Renal pelvis (tissue), 4 donors: ENCODE data around the gene SPEM2. TPM values are rescaled to one million over a fixed set of nuclear protein-coding genes. Genes with fewer than 3 reads are reported as not detected.
"Not testable (repeated sequence)": the region's sequence is repeated elsewhere in the genome, so short reads cannot be mapped to it uniquely, and the experiment has no call there.

Experiments
- DNase-seq: peaks from one replicate; pipeline ENCODE4 v3.0.0-alpha.2; 2013
- polyA plus RNA-seq, 3 donors: library from polyadenylated mRNA; unstranded; fragments of 120-200 nt; gene quantifications; one replicate each; pipeline ENCODE4 v1.2.1, GENCODE V29; 2013; ENCODE audit not compliant: insufficient read length in 3 of 3

The SPEM2 gene
- polyA plus RNA-seq, 3 donors: not detected

DNA sequence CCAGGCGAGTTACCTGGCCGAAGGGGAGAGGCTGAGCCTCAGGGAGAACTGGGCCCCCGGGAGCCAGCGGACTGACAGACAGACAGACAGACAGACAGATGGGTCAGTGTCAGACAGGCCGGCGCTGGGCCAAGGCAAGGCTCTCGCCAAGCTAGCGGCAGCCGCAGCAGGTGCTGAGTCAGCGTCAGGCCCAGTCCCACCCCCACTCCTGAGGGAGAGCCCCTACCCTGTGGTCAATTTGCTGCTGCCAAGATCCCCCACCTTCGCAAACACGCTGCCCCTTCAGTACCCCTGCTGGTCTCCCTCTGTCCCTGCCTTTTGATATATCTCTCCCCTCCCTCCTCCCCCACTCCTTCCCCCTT, 15.4 kb downstream of the SPEM2 start:
- no peak for DNase-seq

DNA sequence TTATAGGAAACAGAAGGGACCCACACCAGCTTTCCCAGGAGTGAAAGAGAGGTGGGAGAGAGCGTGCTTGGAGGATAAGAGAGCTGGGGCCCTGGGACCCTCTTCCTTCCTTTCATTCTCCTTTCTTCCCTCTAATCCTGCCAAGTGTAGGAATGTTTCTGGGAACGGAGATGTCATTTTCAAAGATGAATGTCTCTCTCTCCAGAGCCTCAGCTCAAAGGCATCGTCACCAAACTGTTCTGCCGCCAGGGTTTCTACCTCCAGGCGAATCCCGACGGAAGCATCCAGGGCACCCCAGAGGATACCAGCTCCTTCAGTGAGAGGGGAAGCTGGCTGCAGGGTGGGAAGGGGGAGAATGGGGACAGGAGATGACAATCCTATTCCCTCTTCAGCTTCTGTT, 15.8 kb downstream of the SPEM2 start:
- DNase-seq: no peak

DNA sequence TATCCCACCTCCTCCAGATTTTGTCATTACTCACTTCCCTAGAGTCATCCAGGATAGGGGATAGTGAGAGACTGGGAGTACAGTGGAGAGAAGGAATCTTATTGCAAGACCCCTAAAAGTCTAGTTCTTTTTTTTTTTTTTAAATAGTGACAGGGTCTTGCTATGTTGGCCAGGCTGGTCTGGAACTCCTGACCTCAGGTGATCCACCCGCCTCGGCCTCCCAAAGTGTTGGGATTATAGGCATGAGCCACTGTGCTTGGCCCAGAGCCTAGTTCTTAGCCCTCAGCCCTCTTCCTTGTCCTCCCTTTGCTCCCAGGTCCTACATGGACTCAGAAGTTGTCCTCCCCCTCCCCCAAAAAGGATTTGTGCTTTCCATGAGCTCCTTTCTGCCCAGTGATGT, 16.7 kb downstream of the SPEM2 start:
- DNase-seq: no peak

DNA sequence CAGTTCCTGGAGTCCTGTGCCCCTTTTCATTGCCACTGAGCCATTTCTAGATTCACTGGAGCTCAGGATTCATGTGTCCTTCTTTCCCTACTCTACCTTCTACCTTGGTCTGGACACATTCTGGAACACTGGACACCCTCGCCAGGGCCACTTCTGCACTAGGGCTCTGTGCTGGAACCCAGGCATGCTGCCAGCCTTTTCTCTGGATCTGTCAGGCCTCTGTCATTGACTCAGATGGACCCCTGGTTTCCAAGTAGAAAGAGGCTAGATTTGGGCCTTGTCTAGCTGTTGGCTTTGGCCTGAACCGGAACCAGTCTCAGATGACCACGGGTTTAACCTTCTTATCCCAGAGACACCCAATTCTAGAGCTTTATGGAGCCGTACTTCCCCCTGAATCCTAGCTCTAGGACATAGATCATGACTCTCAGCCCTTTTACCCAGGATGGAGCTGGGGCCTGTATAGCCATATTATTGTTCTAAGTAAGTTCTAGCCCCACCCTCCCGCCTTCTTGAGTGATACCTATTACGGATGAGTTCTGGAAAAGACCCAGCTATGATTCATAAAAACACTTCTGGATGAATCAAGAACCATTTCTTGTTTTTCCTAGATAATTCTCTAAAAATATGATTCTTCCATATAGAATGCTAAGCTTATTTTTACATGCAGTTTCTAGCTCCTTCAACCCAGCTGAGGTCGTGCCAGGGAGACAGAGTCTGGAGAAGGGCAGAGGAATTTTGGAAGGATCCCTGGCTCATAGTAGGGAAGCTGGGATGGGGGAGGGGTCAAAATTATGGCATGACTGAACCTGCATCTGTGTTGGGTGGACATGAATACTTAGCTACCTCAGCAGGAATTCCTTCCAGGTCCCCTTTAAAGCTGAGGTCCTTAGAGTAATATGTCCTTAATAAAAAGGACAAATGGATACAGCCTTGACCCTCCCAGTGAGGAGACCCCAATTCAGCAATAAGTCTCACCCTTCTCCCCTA, 18.4 kb downstream of the SPEM2 start:
- no peak for DNase-seq

DNA sequence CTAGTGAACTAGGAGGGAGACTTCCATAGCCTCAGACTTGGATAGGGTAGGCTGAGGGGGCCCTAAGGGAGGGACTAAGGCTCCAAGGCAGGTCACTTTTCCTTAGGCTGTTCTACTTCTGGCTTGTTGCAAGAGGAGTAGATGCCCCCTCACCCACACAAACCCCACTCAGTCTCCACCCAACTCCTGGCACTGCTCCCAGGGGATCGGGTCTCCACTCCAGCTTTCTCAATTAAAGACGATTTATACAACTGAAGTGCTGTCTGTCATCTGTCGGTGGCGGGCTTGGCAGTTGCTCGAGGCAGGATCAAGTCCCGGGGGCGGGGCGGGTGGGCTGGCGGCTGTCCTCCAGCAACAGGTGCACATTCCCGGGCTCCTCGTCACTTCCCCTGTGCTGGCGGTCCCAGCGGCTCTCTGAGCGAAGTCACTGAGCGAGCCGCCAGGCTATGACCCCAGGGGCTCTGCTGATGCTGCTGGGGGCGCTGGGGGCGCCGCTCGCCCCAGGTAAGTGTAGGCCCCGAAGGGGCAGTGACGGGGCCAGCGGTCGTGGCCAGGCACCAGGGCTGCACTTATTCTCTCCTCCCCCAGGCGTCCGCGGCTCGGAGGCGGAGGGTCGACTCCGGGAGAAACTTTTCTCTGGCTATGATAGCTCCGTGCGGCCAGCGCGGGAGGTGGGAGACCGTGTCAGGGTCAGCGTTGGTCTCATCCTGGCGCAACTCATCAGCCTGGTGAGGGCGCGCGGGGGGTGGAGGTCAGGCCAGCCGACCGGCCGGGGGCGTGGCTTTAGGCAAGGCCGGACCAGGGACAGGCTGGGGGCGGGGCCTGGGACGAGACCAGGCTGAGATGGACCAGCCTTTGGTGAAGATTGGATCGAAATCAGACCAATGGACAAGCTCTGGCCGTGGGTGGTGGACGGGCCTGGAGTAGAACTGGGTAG, 19.5 kb downstream of the SPEM2 start, which contains the start of gene CHRNB1:
CHRNB1 (plus strand) TSS at position 380 of the 937 bp plus-strand sequence; CDS start at position 447, 67 bp downstream.
- no peak for DNase-seq

DNA sequence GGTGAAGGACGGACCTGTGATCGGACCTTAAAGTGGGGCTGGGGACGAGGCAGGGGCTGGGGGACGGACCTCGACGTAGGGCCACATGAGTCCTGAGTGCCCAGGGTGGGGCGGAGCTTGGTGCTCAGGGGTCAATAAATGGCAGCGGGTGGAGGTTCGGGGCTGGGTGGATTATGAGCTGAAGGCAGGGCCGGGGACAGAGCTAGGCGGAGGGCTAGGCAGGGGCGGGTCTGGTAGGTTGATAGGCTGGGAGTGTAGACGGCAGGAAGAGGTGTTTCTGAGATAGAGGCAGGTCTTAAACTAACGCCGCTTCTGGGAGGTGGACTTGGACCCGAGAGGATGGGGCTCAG, 20.2 kb downstream of the SPEM2 start:
- DNase-seq: no peak

DNA sequence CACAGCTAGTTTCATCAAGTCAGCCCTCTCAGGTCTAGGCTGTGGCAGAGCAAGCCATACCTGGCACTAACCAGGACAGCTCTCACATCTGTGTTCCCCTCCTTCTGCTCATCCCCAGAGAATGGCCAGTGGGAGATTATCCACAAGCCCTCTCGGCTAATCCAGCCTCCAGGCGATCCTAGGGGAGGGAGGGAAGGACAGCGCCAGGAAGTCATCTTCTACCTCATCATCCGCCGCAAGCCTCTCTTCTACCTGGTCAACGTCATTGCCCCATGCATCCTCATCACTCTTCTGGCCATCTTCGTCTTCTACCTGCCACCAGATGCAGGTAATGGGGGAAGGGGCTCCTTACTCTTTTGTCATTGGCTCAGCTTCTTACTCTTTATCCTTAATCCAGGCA, 23.0 kb downstream of the SPEM2 start:
- DNase-seq: no peak

DNA sequence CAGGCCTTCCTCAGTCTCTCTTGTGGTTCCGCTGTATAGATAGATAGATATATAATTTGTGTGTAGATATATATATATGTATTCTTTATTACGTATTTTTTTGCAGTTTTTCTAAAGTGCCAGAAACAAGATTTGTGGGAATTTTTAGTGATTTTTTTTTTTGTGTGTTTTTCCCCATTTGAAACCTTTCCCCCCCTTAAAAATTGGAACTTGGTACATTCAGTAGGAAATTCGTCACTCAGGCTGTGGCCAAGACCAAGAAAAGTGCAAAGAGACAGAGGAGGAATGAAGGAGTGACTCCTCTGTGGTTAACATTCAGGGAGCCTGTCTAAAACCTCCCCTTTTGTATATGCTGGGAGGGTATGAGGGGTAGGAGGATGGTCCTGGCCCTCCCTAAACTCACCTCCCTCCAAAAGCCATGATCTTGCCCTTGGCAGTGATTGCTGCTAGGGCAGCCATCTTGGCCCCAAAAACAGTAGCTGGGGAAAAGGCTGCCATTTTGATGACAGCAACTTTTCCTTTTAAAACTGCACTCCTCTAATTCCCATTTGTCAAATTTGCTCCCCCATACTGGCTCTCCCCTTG, 34.6 kb downstream of the SPEM2 start:
- DNase-seq: no peak

DNA sequence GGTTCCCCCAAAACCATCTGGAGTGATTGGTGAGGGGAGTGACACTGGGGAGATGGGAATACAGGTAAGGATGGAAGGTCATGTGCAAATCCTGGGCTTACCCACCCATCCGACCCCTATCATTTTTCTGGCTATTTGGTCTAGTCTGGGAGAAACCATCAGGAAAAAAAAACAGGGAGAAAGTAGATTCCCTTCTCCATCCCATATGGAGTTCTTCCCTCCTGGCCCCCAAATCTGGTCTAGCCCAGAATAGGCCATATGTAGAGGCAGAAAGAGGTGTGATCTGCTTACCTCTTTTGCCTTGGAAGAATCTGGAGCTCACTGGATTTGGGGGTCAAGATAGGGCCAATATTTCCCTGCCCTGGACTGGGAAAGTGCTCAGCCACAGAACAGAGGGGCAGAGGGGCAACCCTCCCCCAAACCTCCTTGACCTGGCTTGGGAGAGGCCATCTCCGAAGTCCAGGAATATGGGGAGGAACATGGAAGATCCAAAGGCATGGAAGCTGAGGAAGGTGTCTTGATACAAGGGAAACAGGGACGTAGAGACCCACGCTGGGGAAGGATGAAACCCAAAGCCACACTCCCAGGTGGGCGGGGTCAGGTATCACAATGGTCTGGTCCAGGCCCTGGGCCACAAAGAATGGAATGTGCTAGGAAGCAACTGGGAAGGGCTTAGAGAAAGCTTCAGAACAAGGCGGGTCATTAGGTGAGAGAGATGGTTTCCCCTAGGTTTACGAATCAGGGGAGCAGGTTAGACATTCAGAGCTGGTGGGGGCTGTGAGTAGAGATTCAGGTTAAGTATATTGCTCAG, 35.6 kb downstream of the SPEM2 start:
- DNase-seq: no peak

DNA sequence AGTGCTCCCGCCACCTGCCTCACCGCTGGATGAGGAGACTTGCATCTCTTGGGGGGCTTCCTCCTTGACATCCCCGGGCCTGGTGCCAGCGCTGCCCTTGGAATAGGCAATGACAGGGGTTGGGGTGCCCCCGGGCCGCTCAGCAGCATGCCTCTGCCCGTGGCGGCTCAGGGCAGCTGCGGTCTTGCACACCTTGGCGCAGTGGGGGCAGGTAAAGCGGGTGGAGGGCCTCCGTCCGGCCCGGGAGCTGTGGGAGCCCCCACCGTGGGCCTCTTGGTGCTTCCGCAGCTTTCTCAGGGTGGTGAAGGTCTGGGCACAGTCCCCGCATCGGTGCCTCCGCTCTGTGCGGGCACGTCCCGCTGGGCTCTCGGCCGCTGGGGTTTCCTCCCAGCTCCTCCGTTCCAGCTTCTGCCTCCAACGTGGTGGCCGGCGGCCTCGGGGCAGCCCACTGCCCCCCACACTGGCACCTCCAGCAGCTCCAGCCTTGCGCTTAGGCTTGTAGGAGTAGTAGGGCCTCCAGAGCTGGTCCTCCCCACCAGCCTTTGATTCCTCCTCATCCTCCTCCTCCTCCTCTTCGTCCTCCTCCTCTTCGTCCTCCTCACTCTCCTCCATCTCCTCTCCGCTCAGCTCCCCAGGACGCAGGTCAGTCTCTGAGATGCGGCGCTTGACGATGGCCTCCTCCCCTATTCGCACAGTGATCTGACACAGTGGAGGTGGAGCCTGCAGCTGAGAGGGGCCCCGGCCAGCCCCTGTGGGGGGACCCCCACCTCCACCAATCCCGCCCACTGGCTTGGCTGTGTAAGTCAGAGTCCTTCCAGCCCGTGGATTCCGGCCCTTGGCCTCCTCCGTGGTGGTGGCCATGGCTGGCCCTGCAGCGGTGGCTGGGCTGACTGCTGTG, 37.3 kb downstream of the SPEM2 start:
- no peak for DNase-seq

DNA sequence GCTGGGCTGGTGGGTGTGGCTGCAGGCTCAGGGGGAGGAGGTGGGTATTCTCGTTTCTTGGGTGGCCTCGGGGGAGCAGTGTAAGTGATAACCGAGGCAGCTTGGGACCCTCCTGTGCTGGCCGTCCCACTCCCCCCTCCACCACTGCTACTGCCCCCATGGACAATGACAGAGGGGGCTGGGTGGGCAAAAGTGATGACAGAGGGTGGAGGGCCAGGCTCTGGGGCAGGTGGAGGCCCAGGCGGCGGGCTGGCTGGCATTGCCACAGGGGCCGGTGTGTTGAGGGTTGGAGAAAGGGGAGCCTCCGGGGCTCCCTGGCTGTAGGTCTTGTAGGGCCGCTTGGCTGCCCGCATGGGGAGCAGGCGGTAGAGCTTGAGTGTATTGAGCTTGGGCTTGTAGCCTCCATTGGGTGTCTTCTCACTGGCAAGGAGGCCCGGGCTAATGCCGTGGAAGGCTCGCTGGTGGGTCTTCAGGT, 38.0 kb downstream of the SPEM2 start:
- DNase-seq: no peak

DNA sequence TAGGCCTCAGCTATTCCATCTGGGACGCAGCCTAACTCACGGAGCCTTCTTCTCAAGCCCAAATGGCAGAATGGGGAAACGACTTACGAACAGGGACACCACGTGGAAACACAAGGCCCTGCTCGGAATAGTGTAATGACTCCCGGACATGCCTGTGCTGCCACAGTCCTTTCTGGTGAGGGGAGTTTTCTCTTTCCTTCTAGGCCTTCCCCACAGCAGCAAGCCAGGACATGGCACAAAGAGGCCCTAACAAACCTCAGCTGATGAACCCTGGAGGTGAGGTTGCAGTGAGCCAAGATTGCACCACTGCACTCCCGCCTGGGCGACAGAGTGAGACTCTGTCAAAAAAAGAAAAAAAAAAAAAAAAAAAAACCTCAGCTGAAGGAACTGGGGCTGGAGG, 38.7 kb downstream of the SPEM2 start:
- DNase-seq: no peak

DNA sequence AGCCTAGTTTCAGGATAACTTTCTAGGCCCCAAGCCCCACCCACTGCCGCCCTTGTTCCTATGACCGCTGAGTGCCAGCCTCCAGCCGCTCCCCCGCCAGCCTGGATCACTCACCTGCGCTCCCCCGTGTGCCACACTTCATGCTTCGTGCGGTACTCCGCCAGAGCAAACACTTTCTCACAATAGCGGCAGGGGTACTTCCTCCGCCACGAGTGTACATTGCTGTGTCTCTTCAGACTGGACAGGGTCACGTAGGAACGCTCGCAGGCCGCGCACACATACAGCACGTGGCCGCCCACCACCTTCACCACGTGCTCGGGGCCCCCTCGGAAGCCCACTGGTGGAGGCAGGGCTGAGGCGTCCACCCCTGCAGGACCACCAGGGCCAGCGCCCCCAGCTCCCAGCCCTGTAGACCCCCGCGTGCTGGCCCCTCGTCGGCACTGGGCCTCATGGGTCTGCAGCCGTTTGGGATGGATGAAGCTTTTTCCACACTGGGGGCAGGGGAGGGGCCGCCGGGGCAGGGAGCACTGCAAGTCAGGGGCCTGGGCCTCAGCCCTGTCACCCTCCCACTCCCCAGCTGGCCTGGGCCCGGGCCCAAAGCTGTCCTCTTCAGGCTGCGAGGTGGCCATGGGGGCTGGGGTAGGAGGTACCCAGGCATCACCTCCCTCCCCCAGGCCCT, 40.3 kb downstream of the SPEM2 start:
- peak; percentile 46 for DNase-seq

DNA sequence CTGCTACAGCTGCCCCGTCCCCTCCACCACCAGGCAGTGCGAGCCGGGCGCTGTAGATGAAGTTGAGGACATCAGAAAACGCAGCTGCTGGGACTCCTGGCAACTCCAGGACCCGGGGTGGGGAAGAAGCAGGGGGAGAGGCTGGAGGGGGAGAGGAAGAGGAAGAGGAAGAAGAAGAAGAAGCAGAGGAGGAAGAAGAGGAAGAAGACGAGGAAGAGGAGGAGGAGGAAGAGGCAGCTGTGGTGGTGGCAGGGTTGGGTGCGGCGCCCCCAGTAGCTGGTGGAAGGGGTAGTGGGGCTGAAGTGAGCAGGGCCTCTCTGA, 40.9 kb downstream of the SPEM2 start:
- DNase-seq: no peak

DNA sequence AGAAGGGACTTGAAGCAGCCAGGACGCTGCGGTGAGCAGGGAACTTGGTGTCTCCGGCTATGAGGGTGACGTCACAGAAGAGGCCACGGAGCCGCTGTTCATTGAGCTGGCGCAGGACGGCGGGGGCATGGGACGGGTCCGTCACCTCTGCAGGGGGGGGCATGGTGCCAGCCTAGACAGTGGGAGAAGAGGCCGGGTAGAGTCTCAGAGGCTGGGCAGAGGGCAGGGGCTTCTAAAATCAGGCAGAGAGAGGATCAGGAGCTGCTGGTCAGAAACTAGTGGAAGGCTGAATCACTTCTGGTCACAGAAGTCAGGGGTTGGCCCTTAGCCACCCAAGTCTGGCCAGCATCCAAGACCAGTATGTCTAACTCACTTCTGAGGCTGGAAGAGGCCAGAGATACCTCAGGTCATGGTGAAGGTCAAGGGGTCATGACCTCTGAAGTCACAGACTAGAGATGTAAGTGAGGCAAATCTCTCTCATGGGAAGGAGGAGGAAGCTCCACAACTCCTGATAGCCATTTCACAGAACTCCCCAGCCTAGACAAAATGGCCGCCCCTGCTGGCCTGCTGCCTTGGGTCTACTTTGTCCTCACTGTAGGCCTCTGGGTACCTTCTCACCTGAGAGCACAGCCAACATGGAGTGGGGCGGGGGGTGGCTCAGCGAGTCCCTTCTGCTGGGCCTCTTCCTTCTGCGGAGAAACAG, 41.4 kb downstream of the SPEM2 start:
- no peak for DNase-seq

DNA sequence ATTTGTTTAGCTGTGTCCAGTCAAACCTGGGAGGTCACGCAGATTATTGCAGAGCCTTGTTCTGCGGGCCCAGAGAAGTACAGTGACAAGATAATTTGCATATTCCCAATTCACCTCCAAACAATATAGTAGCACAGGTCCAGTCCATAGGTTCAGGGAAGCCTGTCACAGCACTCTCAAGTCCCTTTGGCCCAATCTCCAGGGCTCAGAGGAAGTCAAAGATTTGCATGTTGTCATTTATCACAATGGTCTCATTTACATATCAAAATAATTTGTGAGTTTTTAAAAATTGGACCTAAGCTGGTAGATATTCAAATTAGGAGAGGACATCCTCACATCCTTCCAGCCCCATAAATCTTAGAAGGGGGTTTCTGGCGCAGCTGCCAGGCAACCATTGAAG, 42.1 kb downstream of the SPEM2 start:
- DNase-seq: no peak

DNA sequence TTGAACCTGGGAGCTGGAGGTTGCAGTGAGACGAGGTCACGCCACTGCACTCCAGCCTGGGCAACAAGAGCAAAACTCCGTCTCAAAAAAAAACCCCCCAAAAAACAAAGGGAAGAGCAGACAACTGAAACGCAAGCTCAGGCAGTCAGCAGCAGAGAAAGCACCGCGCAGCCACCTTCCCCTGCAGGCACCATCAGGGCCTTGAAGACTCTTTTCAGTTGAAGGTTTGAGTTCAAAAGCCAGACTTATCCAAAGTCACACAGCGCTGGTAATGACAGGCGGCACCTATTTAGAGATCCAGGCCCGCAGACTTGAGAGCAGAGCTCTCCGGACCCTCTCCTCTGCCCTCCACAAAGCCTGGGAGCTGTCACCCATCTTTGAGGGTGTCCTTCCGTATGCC, 42.9 kb downstream of the SPEM2 start:
- no peak for DNase-seq

DNA sequence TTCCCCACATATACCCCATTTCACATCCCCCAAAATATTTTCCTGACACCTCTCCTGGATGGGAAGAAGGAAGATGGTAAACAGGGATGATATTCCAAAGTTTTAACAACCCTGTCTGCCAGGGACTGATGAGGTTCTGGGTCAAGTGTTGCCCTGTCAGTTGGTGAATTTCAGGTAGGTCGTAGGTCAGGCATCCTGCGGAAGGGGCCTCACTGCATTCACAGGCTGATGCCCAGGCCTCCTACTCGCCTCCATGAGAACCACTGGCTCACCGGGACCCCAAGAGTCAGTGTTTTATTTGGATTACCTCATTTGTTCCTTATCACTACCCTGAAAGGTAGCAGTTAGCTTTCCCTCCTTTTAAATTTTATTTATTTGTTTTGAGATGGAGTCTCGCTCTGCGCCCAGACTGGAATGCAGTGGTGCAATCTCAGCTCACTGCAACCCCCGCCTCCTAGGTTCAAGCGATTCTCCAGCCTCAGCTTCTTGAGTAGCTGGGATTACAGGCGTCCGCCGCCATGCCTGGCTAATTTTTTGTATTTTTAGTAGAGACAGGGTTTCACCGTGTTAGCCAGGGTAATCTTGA, 43.5 kb downstream of the SPEM2 start:
- DNase-seq: peak; percentile 42

DNA sequence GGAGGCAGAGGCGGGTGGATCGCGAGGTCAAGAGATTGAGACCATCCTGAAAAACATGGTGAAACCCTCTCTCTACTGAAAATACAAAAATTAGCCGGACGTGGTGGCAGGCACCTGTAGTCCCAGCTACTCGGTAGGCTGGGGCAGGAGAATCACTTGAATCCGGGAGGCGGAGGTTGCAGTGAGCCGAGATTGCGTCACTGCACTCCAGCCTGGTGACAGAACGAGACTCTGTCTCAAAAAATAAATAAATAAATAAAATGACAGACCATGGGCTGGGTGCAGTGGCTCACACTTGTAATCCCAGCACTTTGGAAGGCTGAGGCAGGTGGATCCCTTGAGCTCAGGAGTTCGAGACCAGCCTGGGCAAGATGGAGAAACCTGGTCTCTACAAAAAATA, 44.4 kb downstream of the SPEM2 start:
- not testable (repeated sequence) for DNase-seq
